COLO668 (cell line): Measurements from ENCODE around the gene SSH3.
A peak's percentile ranks its signal among the peaks of the same experiment; 100 is the strongest.

ENCODE experiments used
- DNase-seq: peaks from one replicate; lab custom pipeline; 2025; ENCODE audit not compliant: unreplicated experiment; lab: John Stamatoyannopoulos, UW

The SSH3 gene

GRCh38 chr11:67290801-67291200, 12.5 kb upstream of the SSH3 start:
- DNase-seq: no peak

GRCh38 chr11:67291481-67292381, 11.6 kb upstream of the SSH3 start:
- peak; percentile 7 for DNase-seq

- DNase-seq: no peak
Measured at GRCh38 chr11:67292671-67293070, 10.7 kb upstream of the SSH3 start.

- no peak for DNase-seq
Measured at GRCh38 chr11:67293090-67293489, 10.2 kb upstream of the SSH3 start.

GRCh38 chr11:67295846-67296245, 7.5 kb upstream of the SSH3 start:
- DNase-seq: no peak

GRCh38 chr11:67298786-67299185, 4.5 kb upstream of the SSH3 start:
- DNase-seq: no peak

- no peak for DNase-seq
Measured at GRCh38 chr11:67299471-67300191, 3.7 kb upstream of the SSH3 start.

GRCh38 chr11:67300256-67300755, 3.0 kb upstream of the SSH3 start:
- no peak for DNase-seq

GRCh38 chr11:67300756-67301312, 2.5 kb upstream of the SSH3 start:
- DNase-seq: no peak

- DNase-seq: no peak
Measured at GRCh38 chr11:67301313-67301921, 1.9 kb upstream of the SSH3 start.

GRCh38 chr11:67301951-67302516, 1.3 kb upstream of the SSH3 start:
- peak; percentile 79 for DNase-seq

- peak; percentile 58 for DNase-seq
Measured at GRCh38 chr11:67302571-67303131, 679 bp upstream of the SSH3 start.

- peak; percentile 44 for DNase-seq
Measured at GRCh38 chr11:67303835-67304411, 593 bp downstream of the SSH3 start.

- peak; percentile 28 for DNase-seq
Measured at GRCh38 chr11:67304511-67305113, 1.3 kb downstream of the SSH3 start.

GRCh38 chr11:67306769-67307544, 3.6 kb downstream of the SSH3 start:
- no peak for DNase-seq

- DNase-seq: no peak
Measured at GRCh38 chr11:67307545-67308001, 4.2 kb downstream of the SSH3 start.

- no peak for DNase-seq
Measured at GRCh38 chr11:67308031-67308866, 4.9 kb downstream of the SSH3 start.

GRCh38 chr11:67309166-67309565, 5.8 kb downstream of the SSH3 start:
- no peak for DNase-seq
